GM23338 (cell line): ENCODE measurements around the gene MAP3K9.

ENCODE experiments used
- CREB1 ChIP-seq: fragments of 250-450 bp; sonication (Bioruptor Pico); IDR thresholded peaks from 2 replicates; pipeline ENCODE4 v1.5.0; 2020; ENCODE audit warnings: low read depth, mild to moderate bottlenecking, moderate library complexity
- CTCF ChIP-seq, 2 experiments: fragments of 200-600 bp in 1 of 2; sonication (generic) in 1 of 2; conservative IDR thresholded peaks; 2 replicates each; pipeline versions ENCODE4 v1.5.1 to v1.6.1; 2016 to 2017; ENCODE audit warnings: antibody characterized with exemption in 2 of 2, low read depth in 2 of 2, mild to moderate bottlenecking in 2 of 2, moderate library complexity in 1 of 2
- ETS1 ChIP-seq: IDR thresholded peaks from 2 replicates; pipeline ENCODE4 v1.6.1; 2016; ENCODE audit warnings: antibody characterized with exemption
- EZH2 ChIP-seq: fragments of 200-600 bp; sonication (generic); IDR thresholded peaks from one replicate; pipeline ENCODE4 v1.8.0; 2017; ENCODE audit warnings: antibody characterized with exemption, mild to moderate bottlenecking, low read depth; ENCODE audit not compliant: unreplicated experiment
- EZH2phosphoT487 ChIP-seq: fragments of 200-600 bp; sonication (generic); IDR thresholded peaks from one replicate; pipeline ENCODE4 v1.8.1; 2018; ENCODE audit warnings: antibody characterized with exemption; ENCODE audit not compliant: unreplicated experiment
- NANOG ChIP-seq: IDR thresholded peaks from 2 replicates; pipeline ENCODE4 v1.6.1; 2016; ENCODE audit warnings: antibody characterized with exemption, borderline replicate concordance
- POLR2AphosphoS5 ChIP-seq: IDR thresholded peaks from 2 replicates; pipeline ENCODE4 v1.6.1; 2016; ENCODE audit warnings: antibody characterized with exemption, low read depth
- REST ChIP-seq: IDR thresholded peaks from one replicate; pipeline ENCODE4 v1.6.1; 2018; ENCODE audit warnings: antibody characterized with exemption; ENCODE audit not compliant: unreplicated experiment
- STAT1 ChIP-seq: IDR thresholded peaks from one replicate; pipeline ENCODE4 v1.6.1; 2016; ENCODE audit warnings: antibody characterized with exemption; ENCODE audit not compliant: unreplicated experiment
- ZNF114 ChIP-seq: fragments of 250-450 bp; sonication (Bioruptor Pico); IDR thresholded peaks from 2 replicates; pipeline ENCODE4 v1.5.0; 2020; ENCODE audit warnings: mild to moderate bottlenecking, moderate library complexity
- ZNF331 ChIP-seq: fragments of 250-450 bp; sonication (Bioruptor Pico); IDR thresholded peaks from 2 replicates; pipeline ENCODE4 v1.5.0; 2020; ENCODE audit warnings: low read depth, mild to moderate bottlenecking, moderate library complexity

GRCh38 chr14:70792939-70793338, 16.4 kb downstream of the MAP3K9 start:
- no peak for TF ChIP-seq CTCF (conservative IDR thresholded peaks at IDR 0.05; ENCODE audit: low read depth in 2 of 2)
- no peak for TF ChIP-seq EZH2
- TF ChIP-seq CREB1 (CRISPR knock-in tag), result no peak
- no peak for TF ChIP-seq POLR2AphosphoS5
- no peak for TF ChIP-seq EZH2phosphoT487
- TF ChIP-seq REST, result no peak
- no peak for TF ChIP-seq NANOG
- no peak for TF ChIP-seq ETS1
- TF ChIP-seq ZNF331 (CRISPR knock-in tag), result no peak
- no peak for TF ChIP-seq STAT1
- TF ChIP-seq ZNF114 (CRISPR knock-in tag), result no peak
